ENCODE data around the gene FLRT3. TPM values are rescaled to one million over a fixed set of nuclear protein-coding genes. Genes with fewer than 3 reads are reported as not detected.

The FLRT3 gene
- total RNA-seq, 6 experiments from 2014 or later: not detected

DNA sequence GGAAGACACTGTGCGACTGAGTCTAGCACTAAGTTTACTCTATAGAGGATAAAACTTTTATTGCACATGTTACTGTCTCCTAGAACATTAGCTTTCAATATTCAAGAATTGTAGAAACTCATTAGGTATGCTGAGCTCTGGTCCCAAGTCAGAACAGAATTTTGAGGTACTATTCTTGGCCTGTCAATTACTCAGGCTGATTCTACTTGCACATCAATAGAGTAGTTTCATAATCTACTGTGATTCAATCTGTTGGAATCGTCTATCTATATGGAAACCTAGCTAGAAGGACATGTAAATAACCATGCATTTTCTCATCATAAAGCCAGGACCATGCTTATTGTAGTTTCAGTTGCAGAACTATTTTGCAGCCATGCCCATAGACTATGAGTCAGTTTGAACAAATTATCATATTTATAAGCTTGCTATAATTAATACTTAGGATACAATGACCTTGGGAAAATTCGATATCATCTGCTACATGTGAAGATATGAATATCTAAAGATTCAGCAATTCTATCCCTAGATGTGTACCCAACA is 41.6 kb downstream of the FLRT3 start:
- TF ChIP-seq, protein P1, sequence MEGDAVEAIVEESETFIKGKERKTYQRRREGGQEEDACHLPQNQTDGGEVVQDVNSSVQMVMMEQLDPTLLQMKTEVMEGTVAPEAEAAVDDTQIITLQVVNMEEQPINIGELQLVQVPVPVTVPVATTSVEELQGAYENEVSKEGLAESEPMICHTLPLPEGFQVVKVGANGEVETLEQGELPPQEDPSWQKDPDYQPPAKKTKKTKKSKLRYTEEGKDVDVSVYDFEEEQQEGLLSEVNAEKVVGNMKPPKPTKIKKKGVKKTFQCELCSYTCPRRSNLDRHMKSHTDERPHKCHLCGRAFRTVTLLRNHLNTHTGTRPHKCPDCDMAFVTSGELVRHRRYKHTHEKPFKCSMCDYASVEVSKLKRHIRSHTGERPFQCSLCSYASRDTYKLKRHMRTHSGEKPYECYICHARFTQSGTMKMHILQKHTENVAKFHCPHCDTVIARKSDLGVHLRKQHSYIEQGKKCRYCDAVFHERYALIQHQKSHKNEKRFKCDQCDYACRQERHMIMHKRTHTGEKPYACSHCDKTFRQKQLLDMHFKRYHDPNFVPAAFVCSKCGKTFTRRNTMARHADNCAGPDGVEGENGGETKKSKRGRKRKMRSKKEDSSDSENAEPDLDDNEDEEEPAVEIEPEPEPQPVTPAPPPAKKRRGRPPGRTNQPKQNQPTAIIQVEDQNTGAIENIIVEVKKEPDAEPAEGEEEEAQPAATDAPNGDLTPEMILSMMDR (IDR thresholded peaks at IDR 0.05): no peak
- H3K27me3 Mint-ChIP-seq (ENCODE audit: insufficient read depth): no peaks in the 10 kb centered on the region
- H3K9me3 Mint-ChIP-seq: peaks cover 11% of the 10 kb centered on the region
- H3K27ac Mint-ChIP-seq: no peak overlapping the region
- no peaks in the 10 kb centered on the region for H3K4me1 Mint-ChIP-seq (ENCODE audit: low read depth)
- no peak for DNase-seq
- H3K36me3 Mint-ChIP-seq (ENCODE audit: low read depth): no peaks in the 10 kb centered on the region
- no peak overlapping the region for H3K4me3 Mint-ChIP-seq

DNA sequence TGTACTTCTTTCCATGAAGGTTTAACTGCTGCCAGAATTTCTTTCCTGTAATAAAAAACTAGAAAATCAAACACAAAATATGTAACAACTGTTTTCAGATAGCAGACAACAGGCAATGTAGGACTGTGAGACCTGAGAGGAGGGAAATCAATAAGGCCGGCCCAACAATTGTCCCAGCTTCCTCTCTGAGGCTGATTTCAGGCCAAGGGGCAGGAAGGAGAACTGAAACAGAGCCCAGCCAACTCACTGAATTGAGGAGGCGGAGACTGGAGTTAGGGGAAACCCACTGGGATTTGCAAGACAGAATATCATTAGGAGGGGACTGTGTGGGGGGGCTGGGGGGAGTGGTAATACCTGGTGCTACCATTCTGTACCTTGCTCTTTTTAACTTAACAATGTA is 42.2 kb downstream of the FLRT3 start:
- TF ChIP-seq, protein P1 (IDR thresholded peaks at IDR 0.05): no peak
- H3K36me3 Mint-ChIP-seq (ENCODE audit: low read depth): no peaks in the 10 kb centered on the region
- peaks cover 14% of the 10 kb centered on the region for H3K9me3 Mint-ChIP-seq
- no peak overlapping the region for H3K27ac Mint-ChIP-seq
- no peaks in the 10 kb centered on the region for H3K4me1 Mint-ChIP-seq (ENCODE audit: low read depth)
- no peak for DNase-seq
- no peak overlapping the region for H3K4me3 Mint-ChIP-seq
- no peaks in the 10 kb centered on the region for H3K27me3 Mint-ChIP-seq (ENCODE audit: insufficient read depth)

DNA sequence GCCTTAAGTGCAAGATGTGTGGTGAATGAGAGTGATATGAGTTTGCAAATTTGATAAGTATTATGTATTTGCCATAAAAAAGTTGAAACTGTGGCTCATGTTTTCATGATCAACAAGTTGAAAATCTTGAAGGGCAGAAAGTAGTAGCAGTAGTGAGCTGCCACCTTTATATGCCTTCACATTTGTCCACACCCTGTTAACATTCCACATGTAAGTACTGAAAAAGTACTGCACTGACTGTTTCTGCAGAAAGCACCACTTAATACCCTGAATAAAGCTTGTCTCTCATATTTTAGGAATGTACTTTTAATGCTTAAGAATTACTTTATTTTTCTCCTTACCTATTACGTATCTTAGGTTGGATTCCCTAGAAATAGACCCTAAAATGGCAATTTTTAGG is 45.9 kb downstream of the FLRT3 start:
- no peak overlapping the region for H3K27ac Mint-ChIP-seq
- H3K4me3 Mint-ChIP-seq: no peak overlapping the region
- no peaks in the 10 kb centered on the region for H3K36me3 Mint-ChIP-seq (ENCODE audit: low read depth)
- no peaks in the 10 kb centered on the region for H3K27me3 Mint-ChIP-seq (ENCODE audit: insufficient read depth)
- peaks cover 24% of the 10 kb centered on the region for H3K9me3 Mint-ChIP-seq
- TF ChIP-seq, protein P1 (IDR thresholded peaks at IDR 0.05): no peak
- no peaks in the 10 kb centered on the region; the same call in 1 of the 2 replicates for H3K4me1 Mint-ChIP-seq (ENCODE audit: low read depth)
- no peak for DNase-seq

GRCh38 chr20:14288341-14289330 is 48.8 kb downstream of the FLRT3 start:
- no peak for DNase-seq
- no peaks in the 10 kb centered on the region for H3K36me3 Mint-ChIP-seq (ENCODE audit: low read depth)
- H3K9me3 Mint-ChIP-seq: peaks cover 25% of the 10 kb centered on the region
- H3K27ac Mint-ChIP-seq: no peak overlapping the region
- TF ChIP-seq, protein P1 (IDR thresholded peaks at IDR 0.05): no peak
- H3K4me1 Mint-ChIP-seq (ENCODE audit: low read depth): no peaks in the 10 kb centered on the region; the same call in 1 of the 2 replicates
- no peaks in the 10 kb centered on the region for H3K27me3 Mint-ChIP-seq (ENCODE audit: insufficient read depth)
- no peak overlapping the region for H3K4me3 Mint-ChIP-seq

DNA sequence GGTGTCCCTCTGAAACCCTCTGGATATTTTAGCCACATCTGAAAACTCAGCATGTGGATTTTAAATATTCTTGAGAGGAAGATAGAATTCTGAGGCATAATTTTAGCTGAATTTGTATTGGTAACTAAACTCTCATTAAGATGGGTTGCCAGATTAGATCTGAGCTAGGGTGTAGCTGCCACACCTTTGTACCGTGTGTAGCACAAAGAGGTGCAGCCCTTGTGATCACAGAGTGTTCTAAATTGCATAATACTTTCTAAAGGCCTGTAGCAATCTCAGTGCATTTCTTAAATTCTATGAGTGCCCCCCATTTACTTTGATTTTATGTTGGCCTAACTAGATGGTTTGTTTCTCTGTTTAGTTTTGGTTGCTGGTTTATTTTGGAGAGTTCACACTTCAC is 53.0 kb downstream of the FLRT3 start:
- no peaks in the 10 kb centered on the region; the same call in 1 of the 2 replicates for H3K4me1 Mint-ChIP-seq (ENCODE audit: low read depth)
- no peak overlapping the region for H3K27ac Mint-ChIP-seq
- no peaks in the 10 kb centered on the region for H3K36me3 Mint-ChIP-seq (ENCODE audit: low read depth)
- no peak overlapping the region for H3K4me3 Mint-ChIP-seq
- TF ChIP-seq, protein P1 (IDR thresholded peaks at IDR 0.05): no peak
- H3K9me3 Mint-ChIP-seq: peaks cover 24% of the 10 kb centered on the region
- no peaks in the 10 kb centered on the region for H3K27me3 Mint-ChIP-seq (ENCODE audit: insufficient read depth)
- no peak for DNase-seq

Data from HFFc6 (cell line).